NCI-H82 treated with DMSO at 0.1 percent for 48 hours (cell line): ENCODE data around the gene BLID.

ENCODE experiments used
- DNase-seq: peaks from one replicate; lab custom pipeline; 2025; ENCODE audit not compliant: unreplicated experiment; lab: John Stamatoyannopoulos, UW

The BLID gene

GRCh38 chr11:122085264-122085663, 30.8 kb downstream of the BLID start:
- no peak for DNase-seq

- DNase-seq, result no peak
Measured at GRCh38 chr11:122082205-122082604, 33.8 kb downstream of the BLID start.

- no peak for DNase-seq
Measured at GRCh38 chr11:122081073-122081472, 34.9 kb downstream of the BLID start.

GRCh38 chr11:122077459-122077858, 38.6 kb downstream of the BLID start:
- no peak for DNase-seq

GRCh38 chr11:122076512-122077120, 39.4 kb downstream of the BLID start:
- DNase-seq, result no peak

- DNase-seq, result no peak
Measured at GRCh38 chr11:122075016-122075415, 41.0 kb downstream of the BLID start.

- DNase-seq, result no peak
Measured at GRCh38 chr11:122074022-122074421, 42.0 kb downstream of the BLID start.

- DNase-seq, result no peak
Measured at GRCh38 chr11:122071709-122072202, 44.3 kb downstream of the BLID start.

- no peak for DNase-seq
Measured at GRCh38 chr11:122069707-122070360, 46.2 kb downstream of the BLID start.

GRCh38 chr11:122068837-122069236, 47.2 kb downstream of the BLID start:
- DNase-seq, result no peak

GRCh38 chr11:122068141-122068540, 47.9 kb downstream of the BLID start:
- DNase-seq, result no peak
